Measurements from ENCODE around the gene RAD51B. TPM values are rescaled to one million over a fixed set of nuclear protein-coding genes. Genes with fewer than 3 reads are reported as not detected.
A peak's percentile ranks its signal among the peaks of the same experiment; 100 is the strongest.

Gene RAD51B
- total and polyA plus RNA-seq, 7 donors: 2.4 to 24.4 (median 7.1) TPM

- Histone ChIP-seq H3K4me1 (peaks cover 0 to 68% (median 37%) of the 10 kb centered on the region in 4 donors), H3K36me3 (no peaks in the 10 kb centered on the region), H3K9me3 (no peaks in the 10 kb centered on the region), H3K27ac (peak overlapping the region; percentile 63 to 77 (median 67)), H3K27me3 (no peaks in the 10 kb centered on the region), H3K4me3 (peak overlapping the region in 2 of 4 donors; percentile 10 to 16)
- TF ChIP-seq POLR2AphosphoS5 (IDR thresholded peaks at IDR 0.05): peak in 2 of 4 donors; percentile 17 to 30
- TF ChIP-seq EP300 (IDR thresholded peaks at IDR 0.05): no peak
- intact Hi-C loops (cut with DNase I): no loop called here
- no peak for DNase-seq
- 14 to 67% methylated on average over 5 of the region's 5 CpGs for WGBS, 2 donors
Observed at GRCh38 chr14:68210729-68211299, 391.2 kb downstream of the RAD51B start.

GRCh38 chr14:68211421-68211820 is 391.8 kb downstream of the RAD51B start:
- H3K36me3 ChIP-seq: no peaks in the 10 kb centered on the region
- no peaks in the 10 kb centered on the region for H3K9me3 ChIP-seq
- H3K27ac ChIP-seq: peak overlapping the region; percentile 63 to 77 (median 67)
- peaks cover 0 to 74% (median 40%) of the 10 kb centered on the region in 4 donors for H3K4me1 ChIP-seq
- intact Hi-C loops (cut with DNase I): no loop called here
- TF ChIP-seq EP300 (IDR thresholded peaks at IDR 0.05) (no peak), POLR2A (IDR thresholded peaks at IDR 0.05) (no peak), CTCF (IDR thresholded peaks at IDR 0.05) (no peak), POLR2AphosphoS5 (IDR thresholded peaks at IDR 0.05) (no peak)
- 97 to 98% methylated on average over 2 of the region's 2 CpGs for WGBS, 2 donors
- no peak for DNase-seq
- H3K27me3 ChIP-seq: no peaks in the 10 kb centered on the region
- no peak overlapping the region for H3K4me3 ChIP-seq

DNA sequence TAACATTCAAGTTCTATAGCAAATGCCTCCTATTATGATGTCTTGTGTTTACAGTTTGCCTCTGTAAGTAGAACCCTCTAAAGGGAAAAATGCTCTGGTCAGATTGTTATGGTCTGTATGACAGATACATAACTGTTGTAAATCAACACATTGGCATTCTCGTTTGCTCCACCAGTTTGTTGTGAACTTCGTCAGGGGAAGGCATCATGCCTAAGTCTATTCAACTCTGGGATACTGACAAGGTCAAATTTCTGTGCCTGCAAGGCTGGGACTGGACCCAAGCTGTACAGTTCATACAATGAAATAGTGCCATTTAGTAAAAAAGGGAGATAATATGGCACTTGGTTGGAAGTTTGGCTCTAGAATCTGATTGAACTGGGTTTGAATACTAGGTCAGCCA is 392.3 kb downstream of the RAD51B start:
- intact Hi-C loops (cut with DNase I): no loop called here
- DNase-seq: no peak
- Histone ChIP-seq H3K4me3 (no peak overlapping the region), H3K36me3 (no peaks in the 10 kb centered on the region), H3K27me3 (no peaks in the 10 kb centered on the region), H3K27ac (peak overlapping the region in 3 of 4 donors; percentile 63 to 77 (median 67)), H3K9me3 (no peaks in the 10 kb centered on the region), H3K4me1 (peaks cover 0 to 79% (median 40%) of the 10 kb centered on the region in 4 donors)
- 87 to 88% methylated on average over 2 of the region's 2 CpGs for WGBS, 2 donors
- no peak for TF ChIP-seq EP300 (IDR thresholded peaks at IDR 0.05)
- TF ChIP-seq POLR2AphosphoS5 (IDR thresholded peaks at IDR 0.05): no peak
- no peak for TF ChIP-seq CTCF (IDR thresholded peaks at IDR 0.05)
- no peak for TF ChIP-seq POLR2A (IDR thresholded peaks at IDR 0.05)

GRCh38 chr14:68212361-68212760 is 392.8 kb downstream of the RAD51B start:
- H3K4me1 ChIP-seq: peaks cover 0 to 83% (median 43%) of the 10 kb centered on the region in 4 donors
- H3K9me3 ChIP-seq: no peaks in the 10 kb centered on the region
- TF ChIP-seq POLR2A (IDR thresholded peaks at IDR 0.05): no peak
- TF ChIP-seq CTCF (IDR thresholded peaks at IDR 0.05): no peak
- TF ChIP-seq POLR2AphosphoS5 (IDR thresholded peaks at IDR 0.05): no peak
- no peak for TF ChIP-seq EP300 (IDR thresholded peaks at IDR 0.05)
- H3K27me3 ChIP-seq: no peaks in the 10 kb centered on the region
- H3K27ac ChIP-seq: peak overlapping the region in 3 of 4 donors; percentile 63 to 77 (median 67)
- intact Hi-C loops (cut with DNase I): no loop called here
- H3K36me3 ChIP-seq: no peaks in the 10 kb centered on the region
- H3K4me3 ChIP-seq: no peak overlapping the region
- DNase-seq: no peak

- 66 to 77% methylated on average over 4 of the region's 4 CpGs for WGBS, 2 donors
- no peaks in the 10 kb centered on the region for H3K9me3 ChIP-seq
- TF ChIP-seq EP300 (IDR thresholded peaks at IDR 0.05) (no peak), CTCF (IDR thresholded peaks at IDR 0.05) (no peak), POLR2AphosphoS5 (IDR thresholded peaks at IDR 0.05) (peak in 1 of 4 donors; percentile 11)
- no peaks in the 10 kb centered on the region for H3K27me3 ChIP-seq
- peaks cover 0 to 83% (median 48%) of the 10 kb centered on the region in 4 donors for H3K4me1 ChIP-seq
- H3K36me3 ChIP-seq: no peaks in the 10 kb centered on the region
- H3K27ac ChIP-seq: peak overlapping the region in 2 of 4 donors; percentile 21 to 62
- H3K4me3 ChIP-seq: no peak overlapping the region
- intact Hi-C loops (cut with DNase I): no loop called here
- DNase-seq: no peak
Observed at GRCh38 chr14:68214431-68214830, 394.9 kb downstream of the RAD51B start.
